Nephron progenitor cell (in vitro differentiated cells): ENCODE measurements around the gene NOS1.
"Not testable (repeated sequence)": the region's sequence is repeated elsewhere in the genome, so short reads cannot be mapped to it uniquely, and the experiment has no call there.

Experiments used
- DNase-seq: peaks from one replicate; pipeline ENCODE4 v3.0.0; 2021
- H3K27ac Mint-ChIP-seq: 2 replicates; pipeline ENCODE4 v1.8.0; 2021; ENCODE audit warnings: mild to moderate bottlenecking, moderate library complexity, mixed read lengths
- H3K27me3 Mint-ChIP-seq: 2 replicates; pipeline ENCODE4 v1.8.0; 2021; ENCODE audit warnings: mild to moderate bottlenecking, low read depth, mixed read lengths; ENCODE audit not compliant: poor library complexity
- H3K36me3 Mint-ChIP-seq: 2 replicates; pipeline ENCODE4 v1.8.0; 2021; ENCODE audit warnings: low read depth, mixed read lengths
- H3K4me1 Mint-ChIP-seq: 2 replicates; pipeline ENCODE4 v1.8.0; 2021; ENCODE audit warnings: mixed read lengths
- H3K4me3 Mint-ChIP-seq: 2 replicates; pipeline ENCODE4 v1.8.0; 2021; ENCODE audit warnings: mild to moderate bottlenecking, moderate library complexity, mixed read lengths
- H3K9me3 Mint-ChIP-seq: 2 replicates; pipeline ENCODE4 v1.8.0; 2021; ENCODE audit warnings: mild to moderate bottlenecking, moderate library complexity, mixed read lengths
- TF ChIP-seq, protein P1 (sequence below): fragments of 200-600 bp; sonication (generic); IDR thresholded peaks from 2 replicates; pipeline ENCODE4 v1.5.0; 2021; ENCODE audit warnings: antibody characterized with exemption

The NOS1 gene

DNA sequence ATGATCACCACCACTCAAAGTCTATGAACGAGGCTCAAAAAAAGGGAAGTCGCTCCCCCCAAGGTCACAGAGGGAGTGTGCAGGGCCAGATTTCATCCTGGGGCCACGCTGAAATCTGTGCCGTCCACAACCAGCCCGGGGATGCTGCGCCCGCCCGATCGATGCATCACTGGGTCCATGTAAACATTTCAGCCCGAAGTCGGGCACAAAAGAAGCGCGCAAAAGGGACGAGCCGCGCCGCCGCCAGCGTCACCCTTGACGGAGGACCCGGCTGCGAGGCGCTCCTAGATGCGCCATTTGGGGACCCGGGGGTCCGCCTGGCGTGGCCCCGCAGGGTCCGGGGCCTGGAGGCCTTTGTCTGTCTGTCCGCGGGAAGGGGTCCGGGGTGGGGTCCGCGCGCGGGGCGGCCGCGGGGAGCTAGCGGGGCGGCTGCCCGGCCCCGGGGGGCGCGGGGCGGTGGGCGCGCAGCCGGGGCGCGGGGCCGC, 171.7 kb downstream of the NOS1 start:
- peaks cover 18% of the 10 kb centered on the region for H3K27me3 Mint-ChIP-seq
- peak overlapping the region; percentile 94 for H3K4me3 Mint-ChIP-seq
- H3K9me3 Mint-ChIP-seq: peaks cover 7% of the 10 kb centered on the region
- H3K36me3 Mint-ChIP-seq: peaks cover 28% of the 10 kb centered on the region
- peaks cover 30% of the 10 kb centered on the region for H3K4me1 Mint-ChIP-seq
- DNase-seq: peak; percentile 56
- TF ChIP-seq, protein P1, sequence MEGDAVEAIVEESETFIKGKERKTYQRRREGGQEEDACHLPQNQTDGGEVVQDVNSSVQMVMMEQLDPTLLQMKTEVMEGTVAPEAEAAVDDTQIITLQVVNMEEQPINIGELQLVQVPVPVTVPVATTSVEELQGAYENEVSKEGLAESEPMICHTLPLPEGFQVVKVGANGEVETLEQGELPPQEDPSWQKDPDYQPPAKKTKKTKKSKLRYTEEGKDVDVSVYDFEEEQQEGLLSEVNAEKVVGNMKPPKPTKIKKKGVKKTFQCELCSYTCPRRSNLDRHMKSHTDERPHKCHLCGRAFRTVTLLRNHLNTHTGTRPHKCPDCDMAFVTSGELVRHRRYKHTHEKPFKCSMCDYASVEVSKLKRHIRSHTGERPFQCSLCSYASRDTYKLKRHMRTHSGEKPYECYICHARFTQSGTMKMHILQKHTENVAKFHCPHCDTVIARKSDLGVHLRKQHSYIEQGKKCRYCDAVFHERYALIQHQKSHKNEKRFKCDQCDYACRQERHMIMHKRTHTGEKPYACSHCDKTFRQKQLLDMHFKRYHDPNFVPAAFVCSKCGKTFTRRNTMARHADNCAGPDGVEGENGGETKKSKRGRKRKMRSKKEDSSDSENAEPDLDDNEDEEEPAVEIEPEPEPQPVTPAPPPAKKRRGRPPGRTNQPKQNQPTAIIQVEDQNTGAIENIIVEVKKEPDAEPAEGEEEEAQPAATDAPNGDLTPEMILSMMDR: no peak
- peak overlapping the region; percentile 93 for H3K27ac Mint-ChIP-seq

DNA sequence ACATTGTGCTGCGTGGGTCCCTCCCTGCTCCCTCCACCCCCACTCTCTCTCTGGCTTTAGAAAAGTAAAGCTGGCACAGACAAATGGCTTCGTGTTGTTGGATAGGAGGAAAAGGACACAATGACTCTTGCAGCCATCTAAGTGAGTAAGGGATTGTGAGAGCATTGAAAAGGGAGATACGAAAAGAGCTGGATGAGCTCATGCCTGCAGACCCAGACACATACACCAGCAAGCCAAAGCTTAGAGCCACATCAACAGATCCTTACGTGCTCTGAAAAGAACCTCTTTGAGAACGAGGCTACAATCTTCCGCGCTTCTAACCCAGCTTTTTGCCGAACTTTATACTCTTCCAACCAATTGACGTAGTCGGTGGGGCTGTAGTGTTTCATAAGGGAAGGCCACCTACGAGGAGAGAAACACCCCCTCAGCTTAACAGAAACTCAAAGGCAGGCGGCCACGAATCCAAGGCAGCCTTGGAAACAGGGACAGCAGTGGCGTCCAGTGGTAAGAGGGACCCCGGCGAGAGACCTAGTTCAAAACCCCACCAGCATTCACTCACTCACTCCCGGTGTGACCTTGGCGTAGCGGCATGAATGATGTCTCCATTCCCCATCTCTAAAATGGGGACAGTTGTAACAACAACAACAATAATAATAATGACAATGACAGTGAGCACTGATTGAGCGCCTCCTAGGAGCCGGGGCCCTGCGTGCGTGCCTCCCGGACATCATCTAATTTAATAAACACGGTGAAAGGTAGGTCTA, 172.3 kb downstream of the NOS1 start:
- no peak for DNase-seq
- Mint-ChIP-seq H3K4me3 (peak overlapping the region; percentile 94), H3K27ac (peak overlapping the region; percentile 93), H3K27me3 (peaks cover 18% of the 10 kb centered on the region), H3K36me3 (peaks cover 35% of the 10 kb centered on the region), H3K9me3 (peaks cover 8% of the 10 kb centered on the region), H3K4me1 (peaks cover 30% of the 10 kb centered on the region)
- TF ChIP-seq, protein P1: no peak

DNA sequence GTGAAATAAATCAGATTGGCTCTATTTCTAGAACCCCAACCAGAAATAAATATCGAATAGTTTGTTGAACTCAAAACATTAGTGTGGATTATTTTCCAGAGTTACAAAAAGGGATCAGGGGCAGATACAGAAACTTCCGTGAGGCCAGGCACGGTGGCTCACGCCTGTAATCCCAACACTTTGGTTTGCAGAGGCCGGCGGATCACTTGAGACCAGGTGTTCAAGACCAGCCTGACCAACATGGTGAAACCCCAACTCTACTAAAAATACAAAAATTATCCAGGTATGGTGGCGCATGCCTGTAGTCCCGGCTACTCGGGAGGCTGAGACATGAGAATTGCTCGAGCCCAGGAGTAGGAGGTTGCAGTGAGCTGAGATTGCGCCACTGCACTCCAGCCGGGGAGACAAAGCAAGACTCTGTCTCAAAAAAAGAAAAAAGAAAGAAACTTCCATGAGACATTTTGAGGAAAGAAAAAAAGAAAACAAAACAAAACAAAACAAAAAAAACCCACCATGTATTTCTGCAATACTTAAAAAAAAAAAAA, 173.2 kb downstream of the NOS1 start:
- peaks cover 44% of the 10 kb centered on the region for H3K36me3 Mint-ChIP-seq
- TF ChIP-seq, protein P1: no peak
- peaks cover 30% of the 10 kb centered on the region for H3K4me1 Mint-ChIP-seq
- H3K27ac Mint-ChIP-seq: no peak overlapping the region
- H3K9me3 Mint-ChIP-seq: peaks cover 13% of the 10 kb centered on the region
- H3K27me3 Mint-ChIP-seq: peaks cover 18% of the 10 kb centered on the region
- H3K4me3 Mint-ChIP-seq: peak overlapping the region; percentile 94
- DNase-seq: no peak

DNA sequence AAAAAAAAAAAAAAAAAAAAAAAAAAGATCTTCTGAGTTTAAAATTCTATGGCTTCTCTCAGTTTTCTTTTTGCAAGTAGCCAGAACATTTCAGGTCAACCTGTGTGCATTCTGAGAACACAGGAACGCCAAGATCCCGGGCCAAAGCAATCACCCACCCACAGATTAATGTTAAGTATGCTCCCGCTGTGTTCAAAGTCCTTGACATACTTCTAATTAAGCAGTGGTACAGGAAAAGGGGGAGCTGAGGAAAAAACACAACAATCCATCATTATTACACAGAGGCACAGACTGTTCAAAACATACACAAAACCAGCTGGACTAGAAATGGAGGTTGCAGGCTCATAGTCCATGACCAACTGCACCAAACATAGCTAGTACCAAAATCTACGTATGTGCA, 174.0 kb downstream of the NOS1 start:
- TF ChIP-seq, protein P1: no peak
- DNase-seq: no peak
- Mint-ChIP-seq H3K27ac (peak overlapping the region; percentile 34), H3K4me1 (peaks cover 30% of the 10 kb centered on the region), H3K27me3 (peaks cover 15% of the 10 kb centered on the region), H3K9me3 (peaks cover 20% of the 10 kb centered on the region), H3K4me3 (peak overlapping the region; percentile 49), H3K36me3 (peaks cover 52% of the 10 kb centered on the region)

DNA sequence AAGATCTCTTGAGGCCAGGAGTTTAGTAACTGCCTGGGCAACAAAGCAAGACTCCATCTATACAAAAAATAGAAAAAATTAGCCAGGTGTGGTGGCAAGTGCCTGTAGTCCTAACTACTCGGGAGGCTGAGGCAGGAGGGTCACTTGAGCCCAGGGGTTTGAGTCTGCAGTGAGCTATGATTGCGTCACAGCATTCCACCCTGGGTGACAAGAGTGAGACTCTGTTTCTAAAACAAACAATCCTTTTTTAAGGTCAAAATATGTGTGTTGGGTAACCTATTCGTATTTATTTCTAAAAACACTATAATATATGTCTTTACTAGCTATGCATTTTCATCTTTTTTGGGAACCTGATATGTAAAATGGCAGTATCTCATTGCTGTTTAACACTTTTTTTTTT, 178.6 kb downstream of the NOS1 start:
- no peak for DNase-seq
- no peak overlapping the region for H3K4me3 Mint-ChIP-seq
- H3K9me3 Mint-ChIP-seq: peaks cover 37% of the 10 kb centered on the region
- TF ChIP-seq, protein P1: no peak
- H3K27ac Mint-ChIP-seq: no peak overlapping the region
- peaks cover 97% of the 10 kb centered on the region for H3K36me3 Mint-ChIP-seq
- H3K4me1 Mint-ChIP-seq: peaks cover 14% of the 10 kb centered on the region
- H3K27me3 Mint-ChIP-seq: peaks cover 4% of the 10 kb centered on the region

DNA sequence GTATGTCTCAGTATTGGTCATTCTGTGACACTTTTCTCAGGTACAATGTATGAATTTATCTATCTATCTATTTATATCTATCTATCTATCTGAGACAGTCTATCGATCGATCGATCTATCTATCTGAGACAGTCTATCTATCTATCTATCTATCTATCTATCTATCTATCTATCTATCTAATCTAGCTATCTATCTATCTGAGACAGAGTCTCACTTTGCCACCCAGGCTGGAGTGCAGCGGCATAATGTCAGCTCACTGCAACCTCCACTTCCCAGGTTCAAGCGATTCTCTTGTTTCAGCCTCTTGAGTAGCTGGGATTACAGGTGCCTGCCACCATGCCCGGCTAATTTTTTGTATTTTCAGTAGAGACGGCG, 180.0 kb downstream of the NOS1 start:
- H3K4me1 Mint-ChIP-seq, H3K27ac Mint-ChIP-seq, DNase-seq, H3K4me3 Mint-ChIP-seq, H3K27me3 Mint-ChIP-seq: not testable (repeated sequence)
- H3K9me3 Mint-ChIP-seq: peaks cover 33% of the 10 kb centered on the region
- H3K36me3 Mint-ChIP-seq: peaks cover 95% of the 10 kb centered on the region
